K562 (cell line): ENCODE data around the gene BEST2.

Experiments used
- KAT2B ChIP-seq: IDR thresholded peaks from one replicate; pipeline ENCODE4 v1.6.1; 2012; ENCODE audit warnings: low read depth, mild to moderate bottlenecking, control low read depth, inconsistent platforms, low read length, moderate library complexity
- MAZ ChIP-seq, 2 experiments: fragments of 450-650 bp in 1 of 2; sonication (generic) in 1 of 2; formaldehyde crosslinking; IDR thresholded peaks in 1 of 2; conservative IDR thresholded peaks in 1 of 2; 2 replicates each; pipeline versions ENCODE4 v1.4.0 to v1.5.0; 2020; ENCODE audit warnings: mild to moderate bottlenecking in 1 of 2, missing genetic modification reagents in 1 of 2
- MEF2D ChIP-seq: conservative IDR thresholded peaks from 2 replicates; pipeline ENCODE4 v1.6.1; 2016; ENCODE audit warnings: low read depth, missing genetic modification characterization, missing compliant biosample characterization
- RNF2 ChIP-seq: sonication (generic); IDR thresholded peaks from 2 replicates; pipeline ENCODE4 v1.6.1; 2016

- TF ChIP-seq MEF2D (tag) (no peak), MAZ (CRISPR knock-in tag; conservative IDR thresholded peaks at IDR 0.05 in 1 of 2, IDR thresholded peaks at IDR 0.05 in 1 of 2) (no peak), RNF2 (no peak), KAT2B (no peak)
Observed at GRCh38 chr19:12797141-12797587, 45.6 kb downstream of the BEST2 start.
